ENCODE results near the gene PRAC1.

GRCh38 chr17:48749621-48750553, 27.6 kb upstream of the PRAC1 start:
- TF ChIP-seq POLR2A (IDR thresholded peaks at IDR 0.05) = no peak
- TF ChIP-seq CTCF (IDR thresholded peaks at IDR 0.05) = no peak
